HepG2 (cell line): ENCODE results near the gene BCAS1. TPM values are rescaled to one million over a fixed set of nuclear protein-coding genes. Genes with fewer than 3 reads are reported as not detected.

ENCODE experiments used
- ATAC-seq: fragments of 200-7000 bp; cut with Tn5 transposase; 3 replicates; pipeline ENCODE4 v1.9.1; 2020; ENCODE audit warnings: mild to moderate bottlenecking, moderate library complexity
- BruUV-seq: library from RNA; stranded (reverse); fragments of 400-500 nt; replicated peaks from 2 replicates; lab custom pipeline; 2021; lab: Mats Ljungman, UMichigan
- CTCF ChIA-PET: fragments of 300-600 bp; formaldehyde crosslinking; extraction: SDS; loops from one replicate; lab custom pipeline; 2021; ENCODE audit warnings: low total read pairs, inconsistent platforms, low intra/inter-chr PET ratio; lab: Yijun Ruan, JAX
- POLR2A ChIA-PET: fragments of 350-600 bp; sonication (Branson Sonifier 250); formaldehyde crosslinking; loops from one replicate; lab custom pipeline; 2020; ENCODE audit warnings: antibody characterized with exemption, inconsistent platforms; lab: Yijun Ruan, JAX
- DNase-seq: peaks from one replicate; pipeline ENCODE4 v3.0.0-alpha.2; 2015; ENCODE audit warnings: low spot score
- FAIRE-seq: peaks from 3 replicates; lab custom pipeline; 2011; peaks lifted over from hg19 to GRCh38; lab: Jason Lieb, UNC
- H2AFZ ChIP-seq: one replicate; pipeline ENCODE4 v1.6.1; 2011; ENCODE audit warnings: low read length, inconsistent platforms
- H3K27ac ChIP-seq: fragments of 300-600 bp; 3 replicates; pipeline ENCODE4 v1.8.0; 2011; ENCODE audit warnings: mixed run types, mild to moderate bottlenecking, mixed read lengths, low read length, inconsistent platforms; ENCODE audit not compliant: insufficient read depth; ENCODE audit errors: extremely low read length
- H3K27me3 ChIP-seq, 2 experiments: fragments of 200-600 bp in 1 of 2; 2 replicates in 1 of 2; 3 replicates in 1 of 2; pipeline versions ENCODE4 v1.6.0 to v1.8.0; 2011; ENCODE audit warnings: low read length in 2 of 2, mild to moderate bottlenecking in 2 of 2, moderate library complexity in 2 of 2, inconsistent platforms in 1 of 2; ENCODE audit not compliant: insufficient read depth in 2 of 2, control insufficient read depth in 1 of 2
- H3K36me3 ChIP-seq, 2 experiments: fragments of 200-600 bp in 1 of 2; replicated peaks in 1 of 2; 2 replicates in 1 of 2; 3 replicates in 1 of 2; pipeline versions ENCODE4 v1.5.1 to v1.8.0; 2011; ENCODE audit warnings: low read length in 2 of 2, inconsistent platforms in 1 of 2; ENCODE audit not compliant: insufficient read depth in 2 of 2, control insufficient read depth in 1 of 2
- H3K4me1 ChIP-seq: 2 replicates; pipeline ENCODE4 v1.5.1; 2012; ENCODE audit warnings: low read length, inconsistent platforms; ENCODE audit not compliant: insufficient read depth
- H3K4me2 ChIP-seq: 2 replicates; pipeline ENCODE4 v1.6.0; 2011; ENCODE audit warnings: low read depth, low read length, inconsistent platforms
- H3K4me3 ChIP-seq, 3 experiments: fragments of 200-600 bp in 1 of 3; sonication (generic), shearing (Covaris generic) in 1 of 3; replicated peaks in 1 of 3; 2 replicates each; pipeline ENCODE4 v1.5.1; 2011 to 2016; ENCODE audit warnings: low read length in 3 of 3, inconsistent platforms in 2 of 3, low read depth in 2 of 3, mild to moderate bottlenecking in 2 of 3, control low read depth in 1 of 3, mixed read lengths in 1 of 3; ENCODE audit not compliant: insufficient read depth in 1 of 3
- H3K79me2 ChIP-seq: one replicate; pipeline ENCODE4 v1.6.1; 2011; ENCODE audit warnings: low read length, inconsistent platforms; ENCODE audit not compliant: insufficient read depth
- H3K9ac ChIP-seq: 2 replicates; pipeline ENCODE4 v1.6.0; 2011; ENCODE audit warnings: mild to moderate bottlenecking, low read depth, low read length, inconsistent platforms; ENCODE audit not compliant: insufficient read depth
- H3K9me3 ChIP-seq: 2 replicates; pipeline ENCODE4 v1.5.1; 2012; ENCODE audit warnings: mild to moderate bottlenecking, low read length
- H4K20me1 ChIP-seq: 2 replicates; pipeline ENCODE4 v1.6.0; 2011; ENCODE audit warnings: inconsistent platforms, mild to moderate bottlenecking, low read length, moderate library complexity; ENCODE audit not compliant: insufficient read depth
- FOXC1 ChIP-seq: sonication (generic); formaldehyde crosslinking; IDR thresholded peaks from 2 replicates; pipeline ENCODE4 v1.8.0; 2022; ENCODE audit warnings: mild to moderate bottlenecking, missing genetic modification reagents, borderline replicate concordance
- GLI4 ChIP-seq: sonication (generic); formaldehyde crosslinking; IDR thresholded peaks from 2 replicates; pipeline ENCODE4 v1.5.1; 2020; ENCODE audit warnings: missing genetic modification reagents, mild to moderate bottlenecking, moderate library complexity, borderline replicate concordance
- MAF1 ChIP-seq: sonication (generic); formaldehyde crosslinking; IDR thresholded peaks from 2 replicates; pipeline ENCODE4 v1.5.0; 2020; ENCODE audit warnings: missing genetic modification reagents, borderline replicate concordance
- PCBP1 ChIP-seq: fragments of 200-400 bp; formaldehyde crosslinking; IDR thresholded peaks from 2 replicates; pipeline ENCODE4 v1.6.1; 2017; ENCODE audit warnings: mild to moderate bottlenecking, low read depth, low read length, borderline replicate concordance
- RCOR2 ChIP-seq: IDR thresholded peaks from 2 replicates; pipeline ENCODE4 v1.6.1; 2016; ENCODE audit warnings: missing biosample characterization, missing genetic modification reagents
- REL ChIP-seq: sonication (generic); formaldehyde crosslinking; conservative IDR thresholded peaks from 2 replicates; pipeline ENCODE4 v1.8.0; 2022; ENCODE audit warnings: mild to moderate bottlenecking, missing genetic modification reagents, moderate library complexity
- SRY ChIP-seq: sonication (generic); formaldehyde crosslinking; IDR thresholded peaks from 2 replicates; pipeline ENCODE4 v1.8.0; 2022; ENCODE audit warnings: mild to moderate bottlenecking, missing genetic modification reagents
- SYNCRIP ChIP-seq: fragments of 200-400 bp; formaldehyde crosslinking; IDR thresholded peaks from 2 replicates; pipeline ENCODE4 v1.6.1; 2018; ENCODE audit warnings: mild to moderate bottlenecking, low read depth, low read length; ENCODE audit not compliant: insufficient read depth
- ZC3H13 ChIP-seq: sonication (generic); formaldehyde crosslinking; IDR thresholded peaks from 2 replicates; pipeline ENCODE4 v1.8.1; 2023; ENCODE audit warnings: mild to moderate bottlenecking, missing genetic modification reagents, moderate library complexity
- ZNF292 ChIP-seq: sonication (generic); formaldehyde crosslinking; IDR thresholded peaks from 2 replicates; pipeline ENCODE4 v1.8.1; 2022; ENCODE audit warnings: mild to moderate bottlenecking, low read depth, missing genetic modification reagents, borderline replicate concordance
- ZNF317 ChIP-seq: sonication (generic); formaldehyde crosslinking; IDR thresholded peaks from 2 replicates; pipeline ENCODE4 v1.5.0; 2020; ENCODE audit warnings: mild to moderate bottlenecking, missing genetic modification reagents
- ZNF766 ChIP-seq: sonication (generic); formaldehyde crosslinking; IDR thresholded peaks from 2 replicates; pipeline ENCODE4 v1.5.0; 2020; ENCODE audit warnings: missing genetic modification reagents, borderline replicate concordance
- ZNF788 ChIP-seq: sonication (generic); formaldehyde crosslinking; IDR thresholded peaks from 2 replicates; pipeline ENCODE4 v1.5.0; 2020; ENCODE audit warnings: mild to moderate bottlenecking, missing genetic modification reagents, borderline replicate concordance
- WGBS: methylation state at CpG from one replicate; pipeline ENCODE4 v1.1.6; 2017; ENCODE audit warnings: low lambda C conversion rate; 5-methylcytosine and 5-hydroxymethylcytosine counted together
- in situ Hi-C: cut with HindIII; loops from 2 replicates; pipeline ENCODE4 v1.10.0; 2017; ENCODE audit warnings: low pct_unique_long_range_greater_than_20kb; ENCODE audit not compliant: extremely low pct_ligation_motif_present
- intact Hi-C: fragments of 100-400 bp; cut with micrococcal nuclease; formaldehyde crosslinking; loops from one replicate; pipeline ENCODE4 v1.10.0; 2022; ENCODE audit not compliant: unreplicated experiment
- polyA plus RNA-seq, 8 experiments: library from polyadenylated mRNA; depleted of rRNA in 3 of 8; stranded (reverse) in 7 of 8; unstranded in 1 of 8; fragments of >200 nt; fragmentation: Illumina TruSeq in 4 of 8; extraction: Trizol in 4 of 8; gene quantifications; 2 replicates each; pipeline versions ENCODE4 v1.2.1 to v1.2.3, GENCODE V29; 2011 to 2016; ENCODE audit warnings: low read depth in 4 of 8, missing spikeins in 1 of 8, mixed read lengths in 1 of 8; ENCODE audit not compliant: insufficient read depth in 1 of 8
- total RNA-seq, 5 experiments: library from RNA; depleted of rRNA; stranded (reverse); fragments of >200 nt; fragmentation: Illumina TruSeq; extraction: Trizol; gene quantifications; 2 replicates each; pipeline ENCODE4 v1.2.3, GENCODE V29; 2016; ENCODE audit warnings: low read depth in 1 of 5
- TF ChIP-seq, protein P1 (sequence below): sonication (generic); formaldehyde crosslinking; IDR thresholded peaks from 2 replicates; pipeline ENCODE4 v1.8.1; 2023; ENCODE audit warnings: mild to moderate bottlenecking, moderate library complexity, missing genetic modification reagents
- TF ChIP-seq, protein P2 (sequence below): sonication (generic); formaldehyde crosslinking; IDR thresholded peaks from 2 replicates; pipeline ENCODE4 v1.5.0; 2020; ENCODE audit warnings: missing genetic modification reagents, mild to moderate bottlenecking, borderline replicate concordance

Gene BCAS1
- total and polyA plus RNA-seq, 2 of the 13 experiments (the other 11 are each of a cell fraction or from before 2014, with no cell fraction given) = 0.55 to 0.91 TPM

- peak; percentile 91 for ATAC-seq
- Histone ChIP-seq H3K9me3 (no peaks in the 10 kb centered on the region), H2AFZ (peak overlapping the region; percentile 9), H3K4me1 (peaks cover 83% of the 10 kb centered on the region), H3K4me3 (no peak overlapping the region; a peak in 1 of 6 replicates), H4K20me1 (no peaks in the 10 kb centered on the region), H3K4me2 (peak overlapping the region; percentile 64), H3K79me2 (no peaks in the 10 kb centered on the region), H3K27me3 (no peaks in the 10 kb centered on the region; a peak in 1 of 5 replicates), H3K36me3 (no peaks in the 10 kb centered on the region), H3K9ac (no peak overlapping the region), H3K27ac (no peak overlapping the region)
- CTCF ChIA-PET = interaction anchor here (1.1 to 7.4 kb wide), 7 partner anchors 24 to 1192 kb away, joined by 3 to 107 read pairs (median 7); no protein-coding TSS in a partner anchor
- BruUV-seq = no TSS peak
- WGBS = 4% methylated on average over 7 of the region's 7 CpGs
- DNase-seq = peak; percentile 95
- intact Hi-C loops = loop anchor here (1.0 to 2.0 kb wide), 5 partner anchors 201 to 526 kb away; no protein-coding TSS in a partner anchor
- FAIRE-seq = peak; percentile 95
- POLR2A ChIA-PET = interaction anchor here (0.7 to 2.6 kb wide), 16 partner anchors 13 to 392 kb away, joined by 3 to 17 read pairs (median 4); partner anchors contain the start of gene ZNF217
- in situ Hi-C loops = loop anchor here (5.0 kb wide), 3 partner anchors 258 to 527 kb away; no protein-coding TSS in a partner anchor
- TF ChIP-seq MAF1 (CRISPR knock-in tag) (no peak), ZNF292 (CRISPR knock-in tag) (peak; percentile 84; the same call in 1 of the 2 replicates), PCBP1 (no peak), SYNCRIP (no peak), FOXC1 (peak; percentile 93), REL (CRISPR knock-in tag) (no peak), SRY (CRISPR knock-in tag) (no peak), ZNF788 (CRISPR knock-in tag) (no peak), GLI4 (no peak), ZNF766 (CRISPR knock-in tag) (0 out of 2 replicates have a peak, but pooled peaks have one; percentile 49), ZC3H13 (CRISPR knock-in tag) (no peak), ZNF317 (CRISPR knock-in tag) (no peak), RCOR2 (CRISPR knock-in tag) (peak; percentile 71; the same call in 1 of the 2 replicates)
- TF ChIP-seq, protein P1, sequence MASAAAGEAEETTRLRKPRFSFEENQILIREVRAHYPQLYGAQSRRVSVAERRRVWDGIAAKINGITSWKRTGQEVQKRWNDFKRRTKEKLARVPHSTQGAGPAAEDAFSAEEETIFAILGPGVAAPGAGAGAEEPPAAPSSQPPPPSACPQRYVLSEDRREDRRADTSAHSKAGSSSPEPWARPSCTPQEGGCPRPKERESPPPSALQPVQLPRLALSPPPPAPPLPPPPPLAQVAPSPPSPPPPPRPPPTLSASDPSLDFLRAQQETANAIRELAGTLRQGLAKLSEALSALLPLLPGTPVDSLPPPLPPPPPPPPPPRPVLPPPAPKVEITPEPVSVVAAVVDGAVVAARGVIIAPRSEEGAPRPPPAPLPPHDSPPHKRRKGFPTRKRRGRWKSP (CRISPR knock-in tag) = no peak
- TF ChIP-seq, protein P2, sequence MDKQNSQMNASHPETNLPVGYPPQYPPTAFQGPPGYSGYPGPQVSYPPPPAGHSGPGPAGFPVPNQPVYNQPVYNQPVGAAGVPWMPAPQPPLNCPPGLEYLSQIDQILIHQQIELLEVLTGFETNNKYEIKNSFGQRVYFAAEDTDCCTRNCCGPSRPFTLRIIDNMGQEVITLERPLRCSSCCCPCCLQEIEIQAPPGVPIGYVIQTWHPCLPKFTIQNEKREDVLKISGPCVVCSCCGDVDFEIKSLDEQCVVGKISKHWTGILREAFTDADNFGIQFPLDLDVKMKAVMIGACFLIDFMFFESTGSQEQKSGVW (CRISPR knock-in tag) = no peak
These were observed 130.6 kb downstream of the BCAS1 start for GRCh38 chr20:53939572-53940359.
